Aorta (tissue), 5 donors: ENCODE measurements around the gene APOL6. TPM values are rescaled to one million over a fixed set of nuclear protein-coding genes. Genes with fewer than 3 reads are reported as not detected.
"Not testable (repeated sequence)": the region's sequence is repeated elsewhere in the genome, so short reads cannot be mapped to it uniquely, and the experiment has no call there.

Experiments used
- ATAC-seq: fragments of 200-7000 bp; cut with Tn5 transposase; one replicate; pipeline ENCODE4 v1.9.1; 2022; ENCODE audit warnings: moderate library complexity; ENCODE audit not compliant: low FRiP score
- DNase-seq, 2 donors: peaks; one replicate each; pipeline ENCODE4 v3.0.0-alpha.2; 2020
- H3K27ac ChIP-seq, 2 donors: one replicate each; pipeline ENCODE4 v1.5.1; 2013; ENCODE audit warnings: low read length in 2 of 2, mild to moderate bottlenecking in 2 of 2, moderate library complexity in 2 of 2, control low read depth in 1 of 2, inconsistent platforms in 1 of 2, low read depth in 1 of 2
- H3K27me3 ChIP-seq, 2 donors: one replicate each; pipeline ENCODE4 v1.6.1; 2013; ENCODE audit warnings: control low read depth in 1 of 2, low read length in 1 of 2, mild to moderate bottlenecking in 1 of 2, moderate library complexity in 1 of 2; ENCODE audit not compliant: insufficient read depth in 2 of 2, control insufficient read depth in 1 of 2
- H3K36me3 ChIP-seq, 2 donors: one replicate each; pipeline ENCODE4 v1.6.1; 2013; ENCODE audit warnings: control low read depth in 1 of 2, low read length in 1 of 2, mild to moderate bottlenecking in 1 of 2; ENCODE audit not compliant: insufficient read depth in 2 of 2, control insufficient read depth in 1 of 2
- H3K4me1 ChIP-seq, 2 donors: one replicate each; pipeline ENCODE4 v1.6.1; 2013; ENCODE audit warnings: low read length in 2 of 2, control low read depth in 1 of 2, mild to moderate bottlenecking in 1 of 2, moderate library complexity in 1 of 2; ENCODE audit not compliant: insufficient read depth in 2 of 2, control insufficient read depth in 1 of 2
- H3K4me3 ChIP-seq, 2 donors: one replicate each; pipeline ENCODE4 v1.5.1; 2013; ENCODE audit warnings: low read length in 2 of 2, control low read depth in 1 of 2, mild to moderate bottlenecking in 1 of 2
- H3K9me3 ChIP-seq: one replicate; pipeline ENCODE4 v1.6.1; 2013; ENCODE audit warnings: mild to moderate bottlenecking, low read length; ENCODE audit not compliant: control insufficient read depth
- WGBS, 2 donors: extraction: QIAGEN DNeasy Blood & Tissue Kit; methylation state at CpG; one replicate each; pipeline ENCODE4 v1.1.7; 2013; 5-methylcytosine and 5-hydroxymethylcytosine counted together
- intact Hi-C, 2 donors: fragments of 100-400 bp; cut with DNase I; formaldehyde crosslinking; loops; one replicate each; pipeline versions ENCODE4 v1.14.2 to v1.15.0; 2022
- polyA plus RNA-seq, 2 donors: library from polyadenylated mRNA; stranded (reverse); fragments of 200-250 nt; gene quantifications; one replicate each; pipeline ENCODE4 v1.2.3, GENCODE V29; 2013
- total RNA-seq, 2 donors: library from RNA; stranded (reverse); fragmentation: NEBNext Ultra II Directional; extraction: Animal tissue kit (Norgen Biotek cat#: 25700); gene quantifications; one replicate each; pipeline ENCODE4 v1.2.1, GENCODE V29; 2021
- donor health status: healthy with polysubstance abuse.
- donor health status: Bipolar disorder and iron deficiency.
- donor health status: DM: no; HTN: no; CAD: no.
- donor health status: DM: no; HTN: no; CAD: no.
- donor health status: DM: yes; HTN: yes; CAD: no.

Gene APOL6
- total and polyA plus RNA-seq, 4 donors: 5.0 to 19.0 (median 10.4) TPM

DNA sequence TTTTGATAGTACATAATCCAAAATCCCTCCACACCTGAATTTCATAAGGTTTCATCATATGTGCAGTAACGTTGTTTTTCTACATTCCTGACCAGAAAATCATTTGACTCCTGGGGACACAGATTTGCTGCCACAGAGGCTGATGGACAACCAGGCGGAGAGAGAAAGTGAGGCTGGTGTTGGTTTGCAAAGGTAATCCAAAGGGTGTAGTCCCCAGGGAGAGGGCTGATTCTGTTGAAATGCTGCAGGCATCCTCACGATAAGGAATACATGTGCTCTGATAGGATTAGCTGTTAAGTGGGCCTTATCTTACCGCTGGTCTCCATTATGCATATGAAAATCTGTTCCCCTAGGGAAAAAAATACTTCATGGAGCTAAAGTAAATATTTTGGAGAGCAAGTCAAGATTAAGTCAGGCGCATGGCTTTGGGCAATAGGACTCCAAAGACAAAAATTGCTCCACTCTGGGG is 8.1 kb downstream of the APOL6 start:
- Histone ChIP-seq H3K27me3 (no peaks in the 10 kb centered on the region), H3K9me3 (no peaks in the 10 kb centered on the region), H3K27ac (no peak overlapping the region), H3K36me3 (peaks cover 0 to 2% of the 10 kb centered on the region in 2 donors), H3K4me1 (no peaks in the 10 kb centered on the region), H3K4me3 (no peak overlapping the region)
- no peak for ATAC-seq
- WGBS, 2 donors: 52 to 56% methylated on average over 5 of the region's 5 CpGs
- DNase-seq: no peak
- intact Hi-C loops: no loop called here

- Histone ChIP-seq H3K27me3 (no peaks in the 10 kb centered on the region), H3K36me3 (peaks cover 0 to 2% of the 10 kb centered on the region in 2 donors), H3K9me3 (no peaks in the 10 kb centered on the region), H3K27ac (no peak overlapping the region), H3K4me3 (no peak overlapping the region), H3K4me1 (no peaks in the 10 kb centered on the region)
- DNase-seq (no peak), ATAC-seq (no peak)
- 77 to 85% methylated on average over 5 of the region's 5 CpGs for WGBS, 2 donors
- intact Hi-C loops: no loop called here
Observed at GRCh38 chr22:35657571-35658312, 9.5 kb downstream of the APOL6 start.

DNA sequence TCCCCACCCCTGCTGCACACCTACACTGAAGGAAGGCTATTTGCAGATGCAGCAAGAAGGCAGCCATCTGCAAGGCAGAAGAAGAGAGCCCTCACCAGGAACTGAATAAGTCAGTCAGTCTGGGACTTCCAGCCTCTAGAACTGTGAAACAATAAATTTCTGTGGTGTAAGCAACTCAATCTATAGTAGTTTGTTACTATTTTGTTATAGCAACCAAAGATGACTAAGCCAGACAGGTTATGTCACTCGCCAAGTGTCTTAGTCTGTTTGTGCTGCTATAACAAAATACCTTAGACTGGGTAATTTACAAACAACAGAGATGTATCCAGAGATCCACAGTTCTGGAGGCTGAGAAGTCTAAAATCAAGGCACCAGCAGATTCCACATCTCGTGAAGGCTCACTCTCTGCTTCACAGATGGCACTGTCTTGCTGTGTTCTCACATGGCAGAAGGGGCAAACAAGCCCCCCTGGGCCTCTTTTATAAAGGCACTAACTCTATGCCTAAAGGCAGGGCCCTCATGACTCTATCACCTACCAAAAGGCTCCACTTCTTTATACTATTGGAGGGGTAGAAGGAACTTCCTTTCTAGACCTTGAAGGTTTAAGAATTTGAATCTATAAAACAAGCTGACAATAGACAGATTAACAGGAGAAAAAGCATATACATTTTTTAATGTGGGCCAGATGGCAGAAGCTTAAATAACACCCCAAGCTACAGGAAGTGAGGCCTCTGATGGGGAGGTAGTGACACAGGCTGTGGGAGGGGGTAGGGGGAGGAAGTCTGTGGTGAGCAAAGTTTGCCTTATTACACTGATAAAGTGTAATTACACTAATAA is 12.3 kb downstream of the APOL6 start:
- WGBS, 2 donors: 94 to 96% methylated on average over 2 of the region's 2 CpGs
- Histone ChIP-seq H3K4me1 (no peaks in the 10 kb centered on the region), H3K27me3 (no peaks in the 10 kb centered on the region), H3K9me3 (no peaks in the 10 kb centered on the region), H3K27ac (no peak overlapping the region), H3K4me3 (no peak overlapping the region), H3K36me3 (peaks cover 0 to 2% of the 10 kb centered on the region in 2 donors)
- DNase-seq: no peak
- no peak for ATAC-seq
- intact Hi-C loops: no loop called here

- Histone ChIP-seq H3K4me3 (no peak overlapping the region), H3K27me3 (no peaks in the 10 kb centered on the region), H3K27ac (no peak overlapping the region), H3K9me3 (no peaks in the 10 kb centered on the region), H3K4me1 (no peaks in the 10 kb centered on the region), H3K36me3 (peaks cover 0 to 2% of the 10 kb centered on the region in 2 donors)
- DNase-seq (no peak), ATAC-seq (no peak)
- intact Hi-C loops: no loop called here
- 68 to 69% methylated on average over 2 of the region's 2 CpGs for WGBS, 2 donors
Observed at GRCh38 chr22:35661464-35661863, 13.2 kb downstream of the APOL6 start.

DNA sequence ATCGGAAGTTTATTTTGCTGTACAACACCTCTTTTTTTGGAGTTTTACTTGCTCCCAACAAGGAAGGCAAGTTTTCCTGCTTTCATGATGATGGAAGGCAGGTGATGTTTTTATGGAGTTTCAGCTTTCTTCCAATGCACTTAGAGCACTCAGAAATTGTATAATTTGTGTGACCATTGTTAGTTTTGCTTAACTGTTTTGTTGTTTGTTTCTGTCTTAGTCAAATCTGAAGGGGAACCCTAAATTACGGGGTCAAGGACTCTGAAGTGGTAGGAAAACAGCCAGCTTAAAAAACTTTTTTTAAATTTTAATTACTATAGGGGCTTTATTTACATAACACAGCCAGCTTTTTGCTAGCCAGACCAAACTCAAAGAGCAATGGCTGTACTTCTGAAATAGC is 14.7 kb downstream of the APOL6 start:
- peaks cover 0 to 2% of the 10 kb centered on the region in 2 donors for H3K36me3 ChIP-seq
- no peak overlapping the region for H3K27ac ChIP-seq
- intact Hi-C loops: no loop called here
- WGBS, 2 donors: 85 to 90% methylated on average over 2 of the region's 2 CpGs
- no peaks in the 10 kb centered on the region for H3K4me1 ChIP-seq
- ATAC-seq (no peak), DNase-seq (no peak)
- no peaks in the 10 kb centered on the region for H3K9me3 ChIP-seq
- H3K27me3 ChIP-seq: no peaks in the 10 kb centered on the region
- no peak overlapping the region for H3K4me3 ChIP-seq

- intact Hi-C loops: no loop called here
- Histone ChIP-seq H3K9me3 (no peaks in the 10 kb centered on the region), H3K4me3 (peak overlapping the region in 1 of 2 donors; percentile 26), H3K36me3 (peaks cover 0 to 2% of the 10 kb centered on the region in 2 donors), H3K27ac (no peak overlapping the region), H3K4me1 (no peaks in the 10 kb centered on the region), H3K27me3 (no peaks in the 10 kb centered on the region)
- 12 to 21% methylated on average over 3 of the region's 3 CpGs for WGBS, 2 donors
- ATAC-seq (no peak), DNase-seq (no peak)
Observed at GRCh38 chr22:35663371-35663770, 15.1 kb downstream of the APOL6 start.

- H3K4me1 ChIP-seq: no peaks in the 10 kb centered on the region
- H3K27ac ChIP-seq: no peak overlapping the region
- H3K27me3 ChIP-seq: no peaks in the 10 kb centered on the region
- no peaks in the 10 kb centered on the region for H3K36me3 ChIP-seq
- DNase-seq: no peak
- no peaks in the 10 kb centered on the region for H3K9me3 ChIP-seq
- H3K4me3 ChIP-seq: no peak overlapping the region
- intact Hi-C loops: no loop called here
- 77 to 78% methylated on average over 5 of the region's 5 CpGs for WGBS, 2 donors
- no peak for ATAC-seq
Observed at GRCh38 chr22:35664955-35665587, 16.8 kb downstream of the APOL6 start.

GRCh38 chr22:35666699-35667098 is 18.5 kb downstream of the APOL6 start:
- H3K36me3 ChIP-seq, H3K4me3 ChIP-seq, DNase-seq, H3K27ac ChIP-seq, ATAC-seq, intact Hi-C loops, H3K27me3 ChIP-seq, H3K4me1 ChIP-seq, H3K9me3 ChIP-seq: not testable (repeated sequence)
- WGBS, 2 donors: 87 to 94% methylated on average over 1 of the region's 1 CpG
